Mucosa of descending colon (tissue), 3 donors: ENCODE measurements around the gene PES1. TPM values are rescaled to one million over a fixed set of nuclear protein-coding genes. Genes with fewer than 3 reads are reported as not detected.

Experiments
- ATAC-seq: fragments of 200-7000 bp; cut with Tn5 transposase; one replicate; pipeline ENCODE4 v1.9.1; 2020; ENCODE audit warnings: mild to moderate bottlenecking, moderate library complexity
- DNase-seq, 3 donors: peaks; one replicate each; pipeline ENCODE4 v3.0.0-alpha.2; 2020
- H3K36me3 ChIP-seq: fragments of 200-600 bp; one replicate; pipeline ENCODE4 v1.8.0; 2021; ENCODE audit warnings: low read depth, mild to moderate bottlenecking
- H3K4me1 ChIP-seq: fragments of 200-600 bp; one replicate; pipeline ENCODE4 v1.8.0; 2021; ENCODE audit warnings: low read depth, mild to moderate bottlenecking
- H3K4me3 ChIP-seq: fragments of 200-600 bp; one replicate; pipeline ENCODE4 v1.8.0; 2021; ENCODE audit warnings: mild to moderate bottlenecking
- H3K9me3 ChIP-seq: fragments of 200-600 bp; one replicate; pipeline ENCODE4 v1.8.0; 2021; ENCODE audit warnings: mild to moderate bottlenecking
- intact Hi-C, 2 donors: fragments of 100-400 bp; cut with DNase I in 1 of 2; cut with micrococcal nuclease in 1 of 2; formaldehyde crosslinking; loops; one replicate each; pipeline versions ENCODE4 v1.11.0 to v1.11.1; 2022; cut with DNase I, micrococcal nuclease
- total RNA-seq, 3 donors: library from RNA; stranded (reverse); fragmentation: NEBNext Ultra II Directional in 2 of 3; extraction: Animal tissue kit (Norgen Biotek cat#: 25700) in 2 of 3; gene quantifications; one replicate each; pipeline versions ENCODE4 v1.2.1 to v1.2.4, GENCODE V29; 2021 to 2023
- TF ChIP-seq, protein P1 (sequence below): fragments of 200-600 bp; IDR thresholded peaks from one replicate; pipeline ENCODE4 v1.8.0; 2022; ENCODE audit warnings: antibody characterized with exemption, mild to moderate bottlenecking
- donor health status: DM: no; HTN: no; CAD: no; lungs with moderate emphysema.
- donor health status: DM: no; HTN: no; CAD: no.
- donor health status: DM: no; HTN: yes; CAD: no.

Gene PES1
- total RNA-seq, 3 donors from 2014 or later = 46.2 to 54.3 (median 48.5) TPM

DNA sequence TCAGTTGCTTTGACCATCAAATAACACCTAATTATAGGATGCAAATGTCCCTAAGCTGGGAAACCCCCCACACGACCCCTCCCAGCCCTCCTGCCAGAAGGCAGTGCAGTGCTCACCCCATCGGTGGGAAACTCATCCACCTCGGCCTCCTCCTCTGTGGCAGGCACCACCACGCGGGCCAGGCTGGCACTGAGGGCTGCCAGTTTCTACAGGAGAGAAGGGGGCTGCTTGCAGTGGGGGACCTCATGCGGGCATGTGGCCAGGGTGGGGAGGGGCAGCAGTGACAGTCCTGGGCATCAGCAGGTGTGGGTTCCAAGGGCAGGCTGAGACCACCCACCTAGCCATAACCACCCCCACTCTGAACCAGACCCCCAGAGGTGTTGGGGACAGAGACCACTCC lies 10.8 kb downstream of the PES1 start:
- TF ChIP-seq, protein P1, sequence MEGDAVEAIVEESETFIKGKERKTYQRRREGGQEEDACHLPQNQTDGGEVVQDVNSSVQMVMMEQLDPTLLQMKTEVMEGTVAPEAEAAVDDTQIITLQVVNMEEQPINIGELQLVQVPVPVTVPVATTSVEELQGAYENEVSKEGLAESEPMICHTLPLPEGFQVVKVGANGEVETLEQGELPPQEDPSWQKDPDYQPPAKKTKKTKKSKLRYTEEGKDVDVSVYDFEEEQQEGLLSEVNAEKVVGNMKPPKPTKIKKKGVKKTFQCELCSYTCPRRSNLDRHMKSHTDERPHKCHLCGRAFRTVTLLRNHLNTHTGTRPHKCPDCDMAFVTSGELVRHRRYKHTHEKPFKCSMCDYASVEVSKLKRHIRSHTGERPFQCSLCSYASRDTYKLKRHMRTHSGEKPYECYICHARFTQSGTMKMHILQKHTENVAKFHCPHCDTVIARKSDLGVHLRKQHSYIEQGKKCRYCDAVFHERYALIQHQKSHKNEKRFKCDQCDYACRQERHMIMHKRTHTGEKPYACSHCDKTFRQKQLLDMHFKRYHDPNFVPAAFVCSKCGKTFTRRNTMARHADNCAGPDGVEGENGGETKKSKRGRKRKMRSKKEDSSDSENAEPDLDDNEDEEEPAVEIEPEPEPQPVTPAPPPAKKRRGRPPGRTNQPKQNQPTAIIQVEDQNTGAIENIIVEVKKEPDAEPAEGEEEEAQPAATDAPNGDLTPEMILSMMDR = no peak
- intact Hi-C loops = no loop called here
- peaks cover 15% of the 10 kb centered on the region for H3K36me3 ChIP-seq

DNA sequence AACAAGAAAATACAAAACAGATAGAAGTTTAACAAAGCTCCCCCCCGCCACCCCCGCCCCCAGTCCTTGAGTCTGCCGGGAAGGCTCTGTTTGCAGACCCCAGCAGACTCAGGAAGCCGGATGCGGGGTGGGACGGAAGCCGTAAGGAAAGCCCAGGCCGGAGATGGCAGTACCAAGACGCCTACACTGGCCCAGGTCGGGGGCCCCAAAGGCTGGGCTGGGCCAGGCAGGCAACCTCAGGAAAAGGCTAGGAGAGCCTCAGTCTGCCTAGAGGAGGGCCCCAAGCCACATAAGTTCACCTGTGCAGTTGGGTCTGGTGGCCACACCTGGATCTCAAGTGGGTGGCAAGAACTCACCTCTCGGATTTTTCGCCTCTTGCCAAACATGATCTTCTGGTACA lies 13.2 kb downstream of the PES1 start:
- peaks cover 4% of the 10 kb centered on the region for H3K4me1 ChIP-seq
- DNase-seq (no peak), ATAC-seq (no peak)
- no peak overlapping the region for H3K4me3 ChIP-seq
- no peaks in the 10 kb centered on the region for H3K9me3 ChIP-seq
- intact Hi-C loops = no loop called here
- TF ChIP-seq, protein P1 = no peak
- peaks cover 15% of the 10 kb centered on the region for H3K36me3 ChIP-seq

More for the DNA sequence above, 10.8 kb downstream of the PES1 start:
- H3K4me1 ChIP-seq = peaks cover 4% of the 10 kb centered on the region
- no peaks in the 10 kb centered on the region for H3K9me3 ChIP-seq
- DNase-seq = no peak
- no peak overlapping the region for H3K4me3 ChIP-seq
- ATAC-seq = no peak

DNA sequence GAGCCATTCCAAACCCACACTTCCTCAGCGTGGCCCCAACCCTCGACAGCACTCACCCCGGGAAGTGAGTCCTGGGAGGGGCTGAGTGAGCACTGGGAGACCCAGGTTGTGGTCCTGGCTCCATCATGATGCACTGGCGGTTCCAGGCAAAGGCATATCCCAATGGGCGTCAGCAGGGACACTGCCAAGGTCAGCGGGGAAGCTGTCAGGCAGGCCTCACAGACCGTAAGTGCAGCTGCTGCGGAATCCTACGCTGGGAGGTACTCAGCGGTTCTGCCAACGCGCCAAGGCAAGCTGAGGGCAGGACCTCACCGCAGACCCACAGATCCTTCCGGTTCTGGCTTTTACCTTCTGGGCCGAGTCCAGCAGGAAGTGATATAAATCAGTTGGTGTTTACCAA lies 15.9 kb downstream of the PES1 start:
- ATAC-seq = peak; percentile 8
- Histone ChIP-seq H3K4me3 (no peak overlapping the region), H3K4me1 (peaks cover 19% of the 10 kb centered on the region), H3K9me3 (no peaks in the 10 kb centered on the region), H3K36me3 (peaks cover 10% of the 10 kb centered on the region)
- TF ChIP-seq, protein P1 = no peak
- intact Hi-C loops = no loop called here
- peak; percentile 31 to 53 (median 49) for DNase-seq

DNA sequence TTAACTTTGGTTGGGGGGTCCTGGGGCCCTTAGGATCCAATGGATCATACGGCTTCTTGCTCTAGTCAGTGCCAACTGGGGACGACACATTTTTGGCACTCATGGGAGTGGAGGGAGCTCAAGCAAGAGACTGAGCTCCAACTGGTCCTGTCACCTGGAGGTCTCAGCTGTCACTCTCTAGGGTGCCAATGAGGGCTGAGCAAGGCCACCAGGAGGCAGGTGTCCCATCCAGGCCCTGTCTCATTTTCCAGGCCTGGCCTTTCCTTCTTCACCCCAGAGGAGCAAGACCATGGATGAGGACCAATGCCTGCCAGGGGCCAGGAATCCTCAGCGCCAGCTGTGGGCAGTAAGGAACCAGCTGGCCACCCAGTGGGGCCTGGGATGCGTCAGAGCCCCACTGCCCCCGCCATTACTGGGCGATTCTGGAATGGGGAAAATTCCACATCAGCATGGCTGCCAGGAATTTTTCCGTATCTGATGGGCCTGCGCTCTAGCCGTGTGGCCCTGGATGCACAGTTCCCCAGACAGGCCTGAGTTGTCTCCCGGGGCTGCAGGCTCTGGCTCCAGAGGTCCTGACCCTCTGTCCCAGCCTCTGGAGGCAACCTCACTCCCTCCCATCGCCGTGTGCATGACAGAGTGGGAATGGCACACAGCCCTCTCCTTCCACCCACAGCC lies 16.6 kb downstream of the PES1 start:
- intact Hi-C loops = no loop called here
- H3K4me1 ChIP-seq = peaks cover 19% of the 10 kb centered on the region
- DNase-seq (peak in 1 of 3 donors; percentile 13), ATAC-seq (no peak)
- H3K36me3 ChIP-seq = peaks cover 8% of the 10 kb centered on the region
- no peaks in the 10 kb centered on the region for H3K9me3 ChIP-seq
- TF ChIP-seq, protein P1 = no peak
- no peak overlapping the region for H3K4me3 ChIP-seq

DNA sequence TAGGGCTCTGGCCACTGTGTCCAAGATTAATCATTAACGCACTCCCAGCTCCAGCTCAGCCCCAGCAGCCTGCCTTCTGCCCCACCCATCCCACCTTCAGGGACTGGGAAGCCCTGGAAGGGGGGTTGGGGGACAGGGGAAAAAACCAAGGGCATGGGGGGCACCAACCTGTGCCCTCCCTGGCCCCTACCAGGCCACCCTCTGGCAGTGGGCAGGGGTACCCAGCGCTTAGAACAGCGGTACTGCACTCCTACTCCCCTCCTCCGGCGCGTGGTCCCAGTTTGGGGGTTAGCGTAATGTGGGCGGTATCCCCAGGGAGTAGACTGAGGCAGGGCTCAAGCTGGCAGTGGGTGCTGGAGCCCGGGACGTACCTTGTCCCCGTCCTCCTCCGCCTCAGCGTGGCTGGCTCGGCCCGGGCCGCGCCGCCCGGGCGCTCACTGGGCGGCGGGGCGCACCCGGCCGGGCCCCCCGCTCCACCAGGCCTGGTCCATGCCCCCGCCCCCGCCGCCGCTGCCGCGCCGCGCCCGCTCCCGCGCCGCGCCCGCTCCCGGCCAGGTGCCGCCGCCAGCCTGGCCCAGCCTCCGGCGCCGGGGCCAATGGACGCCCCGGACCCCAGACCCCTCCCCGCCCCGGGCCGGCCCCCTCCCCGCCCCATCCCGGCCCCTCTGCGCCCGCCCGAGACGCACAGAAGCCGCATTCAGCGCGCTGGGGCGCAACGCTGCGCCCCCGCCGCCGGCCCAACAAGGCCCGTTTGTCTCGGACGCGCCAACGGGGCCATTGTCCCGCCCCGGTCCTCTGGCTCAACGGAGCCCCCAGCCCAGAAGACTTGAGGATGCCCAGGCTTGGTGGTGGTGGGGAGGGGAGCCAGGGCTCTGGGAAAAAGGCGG lies 17.4 kb downstream of the PES1 start, which contains the start of gene GAL3ST1:
Gene GAL3ST1 (minus strand): TSS at position 571 of the 887 bp plus-strand sequence. CDS start 17,273 bp downstream, outside the sequence.
- H3K36me3 ChIP-seq = peaks cover 4% of the 10 kb centered on the region
- intact Hi-C loops = no loop called here
- H3K4me3 ChIP-seq = peak within 1 kb of the TSS; percentile 9
- TF ChIP-seq, protein P1 = no peak
- H3K4me1 ChIP-seq = peaks cover 19% of the 10 kb centered on the region
- no peaks in the 10 kb centered on the region for H3K9me3 ChIP-seq
- DNase-seq (peak in 2 of 3 donors; percentile 71 to 79), ATAC-seq (peak; percentile 85)
